Thyroid gland (tissue), 4 donors: ENCODE results near the gene SLC38A10.

Source experiments
- CTCF ChIP-seq, 6 experiments: fragments of 200-600 bp in 3 of 6; fragments of 450-650 bp in 3 of 6; sonication (generic) in 3 of 6; IDR thresholded peaks; one replicate each; pipeline ENCODE4 v1.5.1; 2016 to 2019; ENCODE audit warnings: antibody characterized with exemption in 6 of 6, mild to moderate bottlenecking in 2 of 6, inconsistent platforms in 1 of 6, moderate library complexity in 1 of 6
- POLR2A ChIP-seq, 2 donors: fragments of 450-650 bp; IDR thresholded peaks; one replicate each; pipeline ENCODE4 v1.6.1; 2017; ENCODE audit warnings: antibody characterized with exemption in 2 of 2, mild to moderate bottlenecking in 2 of 2, moderate library complexity in 1 of 2

- TF ChIP-seq CTCF (IDR thresholded peaks at IDR 0.05) (no peak), POLR2A (IDR thresholded peaks at IDR 0.05) (no peak)
Observed at GRCh38 chr17:81317961-81318605, 23.0 kb upstream of the SLC38A10 start.
